Measurements from ENCODE around the gene KBTBD6. TPM values are rescaled to one million over a fixed set of nuclear protein-coding genes. Genes with fewer than 3 reads are reported as not detected.

The KBTBD6 gene
- total and polyA plus RNA-seq, 2 of the 8 experiments (the other 6 are each of a cell fraction or from before 2014, with no cell fraction given) = 4.5 to 11.3 TPM

DNA sequence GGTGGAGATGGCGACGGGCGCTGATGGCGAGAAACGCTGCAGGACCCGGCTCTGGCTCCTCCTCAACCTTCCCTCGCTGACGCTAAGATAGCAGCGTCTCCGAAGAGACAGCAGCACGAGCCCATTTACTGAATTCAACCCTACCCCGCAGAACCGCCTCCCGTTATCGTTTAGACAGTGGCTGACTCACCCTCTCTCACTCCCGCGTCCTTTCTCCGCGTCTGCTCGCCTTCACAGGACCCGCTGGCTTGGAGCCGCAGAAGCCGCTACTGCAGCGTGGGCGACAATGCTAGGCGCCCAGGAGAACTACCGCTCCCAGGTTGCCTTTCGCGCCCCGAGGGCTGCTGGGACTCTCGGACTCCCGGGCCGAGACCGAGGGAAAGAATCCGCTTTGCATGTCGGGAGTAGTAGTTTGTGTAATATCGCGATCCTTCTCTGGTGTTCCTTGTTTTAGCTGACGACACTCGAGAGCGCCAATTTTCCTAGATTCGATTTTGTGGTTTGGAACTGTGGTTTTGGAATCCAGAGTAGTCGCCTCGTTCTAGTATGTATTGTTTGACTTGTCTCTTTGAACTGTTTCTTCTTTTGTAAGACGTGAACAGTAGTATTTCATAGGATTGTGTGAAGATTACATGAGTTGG, at the start of gene KBTBD6 (continued):
- TF ChIP-seq KDM4A (IDR thresholded peaks at IDR 0.05; ENCODE audit: low read depth, low read length, severe bottlenecking) (peak; percentile 96), SIX5 (IDR thresholded peaks at IDR 0.05; ENCODE audit: low read depth, low read length) (peak; percentile 97), CBX5 (IDR thresholded peaks at IDR 0.05; ENCODE audit: low read depth, low read length) (no peak), GTF2F1 (IDR thresholded peaks at IDR 0.05; ENCODE audit: borderline replicate concordance, low read depth, low read length) (no peak), ZNF274 (IDR thresholded peaks at IDR 0.05; ENCODE audit: borderline replicate concordance, extremely low read depth, low read length) (no peak), POLR2AphosphoS5 (IDR thresholded peaks at IDR 0.05; ENCODE audit: low read depth, low read length) (peak; percentile 80), RAD21 (IDR thresholded peaks at IDR 0.05 in 1 of 2, conservative IDR thresholded peaks at IDR 0.05 in 1 of 2; ENCODE audit: low read depth in 2 of 2, low read length in 2 of 2) (peak in 1 of 2 experiments; percentile 1; a peak in 1 of 4 replicates), EGR1 (IDR thresholded peaks at IDR 0.05; ENCODE audit: borderline replicate concordance, low read depth, low read length) (peak; percentile 92; the same call in 1 of the 2 replicates), RNF2 (IDR thresholded peaks at IDR 0.05; ENCODE audit: borderline replicate concordance, low read depth, low read length, missing control alignments, poor library complexity, severe bottlenecking) (no peak), CTBP2 (IDR thresholded peaks at IDR 0.05; ENCODE audit: borderline replicate concordance, insufficient read depth, insufficient read length, low read length) (no peak), POLR2A (IDR thresholded peaks at IDR 0.05; ENCODE audit: control extremely low read depth in 1 of 2, low read depth in 2 of 2, low read length in 2 of 2) (peak; percentile 80 to 84), JUN (IDR thresholded peaks at IDR 0.05; ENCODE audit: low read depth, low read length) (no peak), GABPA (IDR thresholded peaks at IDR 0.05; ENCODE audit: borderline replicate concordance, insufficient read depth, low read length) (no peak), TBP (IDR thresholded peaks at IDR 0.05; ENCODE audit: low read depth, low read length) (peak; percentile 79), TEAD4 (IDR thresholded peaks at IDR 0.05; ENCODE audit: low read depth, low read length) (peak; percentile 19; the same call in 1 of the 2 replicates), SIN3A (conservative IDR thresholded peaks at IDR 0.05 in 1 of 2, IDR thresholded peaks at IDR 0.05 in 1 of 2; ENCODE audit: low read depth in 1 of 2, low read length in 2 of 2) (peak in 1 of 2 experiments; percentile 83; a peak in 2 of 4 replicates), CEBPB (IDR thresholded peaks at IDR 0.05; ENCODE audit: low read depth, low read length) (no peak), NRF1 (IDR thresholded peaks at IDR 0.05; ENCODE audit: low read depth, low read length) (no peak)
- TF ChIP-seq, protein P1, sequence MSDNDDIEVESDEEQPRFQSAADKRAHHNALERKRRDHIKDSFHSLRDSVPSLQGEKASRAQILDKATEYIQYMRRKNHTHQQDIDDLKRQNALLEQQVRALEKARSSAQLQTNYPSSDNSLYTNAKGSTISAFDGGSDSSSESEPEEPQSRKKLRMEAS (IDR thresholded peaks at IDR 0.05) = peak; percentile 72
- TF ChIP-seq, protein P2, sequence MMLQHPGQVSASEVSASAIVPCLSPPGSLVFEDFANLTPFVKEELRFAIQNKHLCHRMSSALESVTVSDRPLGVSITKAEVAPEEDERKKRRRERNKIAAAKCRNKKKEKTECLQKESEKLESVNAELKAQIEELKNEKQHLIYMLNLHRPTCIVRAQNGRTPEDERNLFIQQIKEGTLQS (IDR thresholded peaks at IDR 0.05; ENCODE audit: insufficient read depth, low read depth, low read length) = peak; percentile 79
- TF ChIP-seq, protein P3, sequence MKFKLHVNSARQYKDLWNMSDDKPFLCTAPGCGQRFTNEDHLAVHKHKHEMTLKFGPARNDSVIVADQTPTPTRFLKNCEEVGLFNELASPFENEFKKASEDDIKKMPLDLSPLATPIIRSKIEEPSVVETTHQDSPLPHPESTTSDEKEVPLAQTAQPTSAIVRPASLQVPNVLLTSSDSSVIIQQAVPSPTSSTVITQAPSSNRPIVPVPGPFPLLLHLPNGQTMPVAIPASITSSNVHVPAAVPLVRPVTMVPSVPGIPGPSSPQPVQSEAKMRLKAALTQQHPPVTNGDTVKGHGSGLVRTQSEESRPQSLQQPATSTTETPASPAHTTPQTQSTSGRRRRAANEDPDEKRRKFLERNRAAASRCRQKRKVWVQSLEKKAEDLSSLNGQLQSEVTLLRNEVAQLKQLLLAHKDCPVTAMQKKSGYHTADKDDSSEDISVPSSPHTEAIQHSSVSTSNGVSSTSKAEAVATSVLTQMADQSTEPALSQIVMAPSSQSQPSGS (IDR thresholded peaks at IDR 0.05; ENCODE audit: low read length) = peak; percentile 80; the same call in 1 of the 2 replicates

Data from H1 (cell line).